GM21786 (cell line): ENCODE measurements around the gene CDC14A.

Source experiments
- ATAC-seq: cut with Tn5 transposase; IDR thresholded peaks from one replicate; pipeline ENCODE4 v1.9.1; 2021; ENCODE audit not compliant: unreplicated experiment

CDC14A gene

DNA sequence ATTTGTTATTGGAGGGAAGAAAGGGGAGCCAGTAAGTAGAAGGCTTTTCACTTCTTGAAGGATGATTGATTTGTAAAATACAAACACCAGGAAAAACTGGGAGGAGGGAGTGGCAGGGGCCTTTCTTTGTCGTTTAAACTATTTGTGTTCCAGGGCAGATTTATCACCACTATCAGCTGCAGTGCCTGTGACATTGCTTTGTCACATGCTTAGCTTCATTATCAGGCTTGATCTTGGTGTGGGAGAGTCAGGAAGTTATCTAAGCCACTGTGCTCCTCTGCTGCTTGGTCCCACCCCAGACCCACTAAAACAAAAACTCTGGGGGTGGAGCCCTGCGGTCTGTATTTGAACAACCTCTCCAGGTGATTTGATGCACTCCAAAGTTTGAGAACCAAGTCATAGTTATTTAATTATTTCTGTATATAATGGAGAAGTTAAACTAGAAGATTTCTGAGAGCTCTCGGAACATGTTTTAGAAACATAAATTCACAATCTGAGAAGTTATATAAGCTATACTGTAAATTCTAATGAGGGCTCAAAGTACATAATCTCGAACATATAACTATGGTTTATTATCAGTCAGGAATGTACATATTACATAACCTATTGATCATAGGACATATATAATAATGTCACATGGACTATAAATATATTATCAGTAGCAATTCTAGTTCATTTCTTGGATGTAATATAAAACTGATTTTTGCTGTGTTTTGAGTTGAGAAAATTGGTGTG is 87.9 kb downstream of the CDC14A start:
- ATAC-seq = no peak

DNA sequence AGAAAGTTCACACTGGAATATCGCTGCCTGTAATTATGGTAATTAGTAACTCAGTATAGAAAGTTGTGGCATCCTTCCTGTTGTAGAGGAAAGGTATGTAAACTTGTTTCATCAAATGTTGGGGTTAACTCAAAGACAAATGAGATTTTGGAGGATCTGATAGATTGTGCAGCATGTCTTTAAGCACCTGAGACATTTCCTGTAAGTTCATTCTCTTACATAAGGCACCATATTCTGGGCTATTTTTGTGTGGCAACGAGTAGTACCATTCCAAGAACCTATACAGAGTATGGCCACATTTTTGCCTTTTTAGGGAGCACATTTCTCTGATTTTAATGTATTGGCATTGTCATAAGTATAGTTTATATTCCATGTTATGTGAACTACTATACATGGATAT is 88.8 kb downstream of the CDC14A start:
- no peak for ATAC-seq

GRCh38 chr1:100441651-100442050 is 89.3 kb downstream of the CDC14A start:
- ATAC-seq = no peak

- ATAC-seq = peak; percentile 65
Measured at GRCh38 chr1:100443811-100444571, 91.7 kb downstream of the CDC14A start.

DNA sequence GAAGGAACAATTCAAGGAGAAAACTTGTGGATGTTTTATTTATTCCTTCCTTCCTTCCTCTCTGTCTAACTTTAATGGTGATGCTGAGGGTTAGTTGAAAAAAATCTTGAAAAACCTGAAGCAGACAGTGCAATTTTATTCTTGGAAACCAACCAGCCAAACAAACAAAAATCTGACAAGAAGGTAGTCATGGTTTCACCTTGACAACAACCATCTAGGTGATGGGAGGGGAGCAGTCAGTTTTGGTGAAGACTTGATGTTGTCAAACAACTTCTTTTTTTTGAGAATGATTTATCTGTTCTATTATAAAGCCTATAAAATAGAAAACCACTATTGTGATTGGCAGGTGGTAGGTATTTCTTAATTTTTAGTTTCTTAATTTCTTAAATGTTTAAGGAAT is 93.3 kb downstream of the CDC14A start:
- ATAC-seq = no peak

DNA sequence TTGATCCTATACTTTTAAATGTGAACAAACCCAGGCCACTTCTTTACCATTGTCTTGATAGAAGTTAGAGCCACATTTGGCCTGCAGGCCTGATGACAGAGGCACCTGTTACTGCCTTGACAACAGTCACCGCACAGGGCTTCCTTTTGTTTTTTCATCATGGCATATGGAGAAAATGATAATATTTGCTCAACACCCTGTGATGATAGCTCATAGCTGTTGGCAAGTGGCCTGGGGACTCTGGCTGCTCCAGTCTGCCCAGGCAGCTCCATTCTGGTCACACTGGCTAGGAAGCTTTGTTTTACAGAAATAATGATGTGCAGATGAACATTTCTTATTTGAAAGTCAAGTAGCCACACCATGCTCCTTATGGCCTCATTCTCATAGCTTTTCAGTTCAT is 96.1 kb downstream of the CDC14A start:
- ATAC-seq = no peak

DNA sequence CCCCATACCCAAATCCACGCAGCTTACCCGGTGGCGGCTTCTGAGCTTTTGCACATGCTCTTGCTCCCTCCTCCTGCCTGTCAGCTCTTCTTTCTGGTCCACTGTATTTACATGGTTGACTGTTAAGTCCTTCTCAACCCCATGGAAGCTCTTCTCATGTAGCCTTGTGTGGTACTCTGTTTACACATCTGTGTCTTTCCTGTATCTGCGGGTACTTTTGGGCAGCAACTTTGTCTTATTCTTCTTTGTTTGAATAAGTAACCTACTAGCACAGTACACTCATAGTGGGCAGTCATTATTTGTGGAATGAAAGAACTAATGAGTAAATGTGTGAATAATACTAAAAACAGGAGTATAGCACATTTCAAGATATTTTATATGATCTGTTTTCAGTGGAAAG is 97.2 kb downstream of the CDC14A start:
- ATAC-seq = no peak

DNA sequence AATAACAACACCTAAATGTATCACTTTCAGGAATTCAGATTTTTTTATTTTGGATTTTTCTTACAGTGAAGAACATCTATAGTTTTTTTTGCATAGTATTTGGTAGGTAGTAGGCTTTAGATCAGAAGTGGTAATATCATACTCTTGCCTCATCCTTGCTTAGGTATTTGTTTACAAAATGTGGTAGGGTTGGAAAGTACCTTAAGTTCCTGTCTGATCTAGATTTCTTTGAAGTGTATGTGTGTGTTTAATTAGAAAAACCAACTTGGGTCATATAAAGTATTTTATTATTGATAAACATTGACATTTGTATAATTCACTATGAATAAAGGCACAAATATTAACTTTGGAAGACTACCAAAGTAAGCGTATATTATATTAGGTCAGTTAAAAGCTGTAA is 100.3 kb downstream of the CDC14A start:
- ATAC-seq = peak; percentile 52

DNA sequence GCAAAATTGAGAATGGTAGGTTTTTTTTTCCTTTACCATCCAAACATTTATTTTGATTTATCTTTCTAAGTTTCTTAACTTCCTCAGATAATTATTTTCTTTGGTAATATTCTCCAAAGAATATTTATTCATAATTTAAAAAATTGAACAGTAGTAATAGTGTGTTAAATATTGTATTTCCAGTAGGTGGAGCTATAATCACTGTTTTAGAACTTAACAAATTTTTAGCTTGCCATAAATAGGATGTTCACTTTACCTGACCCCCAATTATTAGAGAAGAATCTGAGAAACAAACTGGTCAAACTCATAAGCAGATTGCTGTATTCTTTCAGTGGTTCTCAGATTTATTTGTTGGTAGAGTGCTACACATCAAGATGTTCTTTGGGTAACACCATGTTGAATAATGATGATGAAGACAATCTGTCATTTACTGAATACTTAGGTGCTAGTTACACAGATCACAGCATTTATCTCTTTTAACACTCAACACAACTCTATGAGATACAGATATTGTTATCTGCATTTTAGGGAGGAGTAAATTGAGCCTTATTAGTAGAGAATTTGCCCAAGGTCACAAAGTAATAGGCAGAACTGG is 103.3 kb downstream of the CDC14A start:
- no peak for ATAC-seq

- ATAC-seq = no peak
Measured at GRCh38 chr1:100456880-100457279, 104.6 kb downstream of the CDC14A start.

- no peak for ATAC-seq
Measured at GRCh38 chr1:100457683-100458082, 105.4 kb downstream of the CDC14A start.

- no peak for ATAC-seq
Measured at GRCh38 chr1:100458661-100459357, 106.5 kb downstream of the CDC14A start.

- ATAC-seq = peak; percentile 87
Measured at GRCh38 chr1:100459358-100460114, 107.2 kb downstream of the CDC14A start.

- no peak for ATAC-seq
Measured at GRCh38 chr1:100461222-100461621, 108.9 kb downstream of the CDC14A start.

DNA sequence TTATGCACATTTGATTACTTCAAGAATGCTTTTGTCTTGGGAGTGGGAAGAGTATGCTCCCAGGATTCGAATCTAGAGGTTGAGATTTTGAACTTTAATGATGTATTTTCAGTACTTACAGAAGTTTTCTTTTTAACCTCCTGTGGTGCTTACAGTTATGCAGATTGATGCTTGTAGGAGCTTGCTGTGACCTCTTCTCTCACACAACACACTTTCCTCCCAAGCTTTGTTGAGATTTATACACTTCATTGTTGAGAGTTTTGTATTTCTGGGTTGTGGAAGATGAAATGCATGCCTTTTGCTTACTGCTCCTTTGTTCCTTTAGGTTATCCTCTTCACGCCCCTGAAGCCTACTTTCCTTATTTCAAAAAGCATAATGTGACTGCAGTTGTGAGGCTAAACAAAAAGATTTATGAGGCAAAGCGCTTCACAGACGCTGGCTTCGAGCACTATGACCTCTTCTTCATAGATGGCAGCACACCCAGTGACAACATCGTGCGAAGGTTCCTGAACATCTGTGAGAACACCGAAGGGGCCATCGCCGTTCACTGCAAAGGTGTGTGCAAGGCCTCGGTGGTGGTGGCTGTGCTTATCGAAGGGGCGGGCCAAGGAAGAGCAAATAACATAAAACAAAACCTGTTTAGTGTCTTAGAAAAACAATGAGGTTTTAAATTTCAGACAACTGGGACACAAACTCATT is 110.2 kb downstream of the CDC14A start:
- no peak for ATAC-seq

- peak; percentile 85 for ATAC-seq
Measured at GRCh38 chr1:100463791-100464424, 111.6 kb downstream of the CDC14A start.

DNA sequence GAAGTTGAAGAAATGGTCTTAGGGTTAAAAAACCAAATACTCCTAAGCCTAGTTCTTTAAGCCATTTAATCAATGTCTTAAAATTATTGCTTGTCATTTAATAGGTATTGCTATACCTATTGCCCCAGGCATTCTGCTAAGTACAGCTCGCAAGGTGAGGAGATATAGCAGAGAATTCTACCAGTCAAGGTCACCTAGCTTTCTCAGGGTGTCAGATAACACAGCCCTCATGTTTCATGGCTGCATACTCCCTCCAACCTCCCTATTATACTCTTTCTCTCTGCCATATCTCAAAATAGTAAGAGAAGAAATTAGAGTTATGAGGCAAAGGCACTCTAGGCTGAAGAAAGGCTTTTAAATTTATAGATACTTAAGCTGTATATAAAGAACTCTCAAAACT is 117.3 kb downstream of the CDC14A start:
- ATAC-seq = no peak

DNA sequence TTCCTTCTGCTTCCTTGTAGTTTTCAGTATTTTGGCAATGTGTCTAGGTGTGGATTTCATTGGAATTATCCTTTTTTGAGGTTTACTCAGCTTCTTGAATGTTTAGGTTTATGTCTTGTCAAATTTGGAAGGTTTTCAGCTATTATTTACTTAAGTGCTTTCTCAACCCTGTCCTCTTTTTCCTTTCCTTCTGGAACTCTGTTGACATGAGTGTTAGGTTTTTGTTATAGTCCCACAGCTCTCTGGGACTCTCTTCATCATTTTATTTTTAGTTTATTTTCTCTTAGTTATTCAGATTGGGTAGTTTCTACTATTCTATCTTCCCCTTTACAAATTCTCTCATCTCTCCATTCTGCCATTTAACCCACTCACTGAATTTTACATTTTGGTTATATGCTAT is 122.5 kb downstream of the CDC14A start:
- ATAC-seq = no peak

DNA sequence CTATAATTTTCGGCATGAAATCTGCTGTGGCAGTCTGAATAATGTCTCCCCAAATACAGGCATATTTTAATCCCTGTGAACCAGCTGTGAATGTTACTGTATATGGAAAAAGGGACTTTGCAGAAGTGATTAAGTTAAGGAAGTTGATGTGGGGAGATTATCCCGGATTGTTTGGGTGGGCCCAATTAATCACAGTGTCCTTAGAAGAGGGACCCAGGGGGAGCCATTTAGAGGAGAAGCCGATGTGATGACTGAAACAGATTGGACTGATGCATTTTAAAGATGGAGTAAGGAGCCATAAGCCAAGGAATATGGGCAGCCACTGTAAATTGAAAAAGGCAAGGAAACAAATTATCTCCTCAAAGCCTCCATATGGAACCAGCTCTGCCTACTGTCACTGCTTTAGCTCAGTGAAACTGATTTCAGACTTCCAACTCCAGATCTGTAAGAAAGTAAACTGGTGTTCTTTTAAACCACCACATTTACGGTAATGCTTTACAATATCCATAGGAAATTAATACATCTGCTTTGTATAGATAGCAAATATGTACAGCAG is 124.5 kb downstream of the CDC14A start:
- ATAC-seq = no peak
